NCI-H446 (cell line): Measurements from ENCODE around the gene SERAC1.

Experiments used
- DNase-seq, 2 experiments: peaks; one replicate each; lab custom pipeline; 2025; lab: John Stamatoyannopoulos, UW

Gene SERAC1

GRCh38 chr6:158122048-158122447 lies 46.0 kb downstream of the SERAC1 start:
- DNase-seq: no peak

DNA sequence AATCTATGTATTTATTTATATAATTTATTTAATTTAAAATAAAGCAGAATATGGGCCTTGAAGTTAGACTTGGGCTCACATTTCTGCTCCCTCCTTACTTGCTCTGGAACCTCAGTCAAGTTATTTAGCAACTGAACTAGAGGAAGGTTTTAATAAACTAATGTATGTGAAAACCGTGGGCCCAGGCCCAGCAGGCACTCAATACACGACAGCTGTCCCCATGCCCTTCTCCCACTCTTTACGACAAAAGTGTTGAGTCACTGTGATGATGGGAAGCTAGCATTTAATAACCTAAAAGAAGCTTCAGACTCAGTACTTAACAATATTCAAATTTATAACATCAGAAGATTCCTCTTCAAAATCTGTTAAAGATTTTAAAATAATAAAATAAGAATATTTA lies 46.7 kb downstream of the SERAC1 start:
- no peak for DNase-seq

DNA sequence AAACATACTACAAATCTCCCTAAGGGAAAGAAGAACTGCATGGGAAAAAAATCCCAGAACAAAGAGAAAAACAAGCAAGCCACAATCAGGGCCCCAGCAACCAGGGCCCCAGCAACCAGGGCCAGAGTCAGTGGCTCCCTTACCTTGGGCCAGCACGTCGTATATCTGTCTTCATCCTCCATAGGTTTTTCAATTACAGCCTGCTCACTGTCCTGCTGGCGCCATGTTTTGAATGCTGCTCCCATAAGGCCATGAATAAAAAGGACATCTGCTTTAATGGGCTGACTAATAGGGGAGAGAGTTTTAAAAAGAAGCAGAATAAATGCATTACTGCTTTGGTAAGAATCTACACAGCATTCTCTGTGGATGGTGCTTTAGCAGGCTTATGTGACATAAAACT lies 49.2 kb downstream of the SERAC1 start:
- no peak for DNase-seq

DNA sequence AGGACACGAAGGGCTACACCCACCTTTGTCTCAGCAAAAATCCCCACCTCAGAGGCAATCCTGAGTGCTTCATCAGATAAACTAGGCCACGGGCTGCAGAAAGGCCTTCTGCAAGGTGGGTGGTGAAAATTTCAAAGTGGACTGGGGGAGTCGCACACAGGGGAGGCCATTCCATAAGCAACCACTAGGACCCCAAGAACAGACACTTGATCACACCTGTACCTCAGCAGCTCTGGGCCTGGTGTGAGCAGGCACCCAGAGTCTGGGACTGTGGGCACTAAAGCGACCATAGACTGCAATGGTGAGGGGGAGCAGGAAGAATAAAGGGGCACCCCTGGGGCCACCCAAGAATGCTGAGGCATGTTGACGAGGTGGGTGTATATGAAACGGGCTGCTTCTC lies 52.6 kb downstream of the SERAC1 start:
- DNase-seq: no peak

DNA sequence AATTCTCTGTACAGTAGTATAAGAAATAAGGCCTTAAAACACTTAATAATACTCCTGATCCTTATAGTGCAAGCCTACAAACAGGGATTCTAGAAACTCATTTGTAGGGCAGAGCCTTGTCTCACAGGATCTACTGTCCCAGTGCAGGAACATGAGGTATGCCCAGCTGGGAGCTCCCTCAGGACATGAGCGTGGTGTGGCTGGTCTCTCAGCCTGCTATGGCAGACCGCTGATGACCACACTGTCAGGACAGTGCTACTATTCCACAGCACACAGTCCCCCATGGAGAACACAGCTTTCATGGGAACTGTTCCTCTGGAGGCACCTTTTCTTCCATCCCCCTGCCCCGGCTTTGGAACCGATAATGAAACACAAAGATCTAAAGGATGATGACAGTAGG lies 53.0 kb downstream of the SERAC1 start:
- DNase-seq: no peak

DNA sequence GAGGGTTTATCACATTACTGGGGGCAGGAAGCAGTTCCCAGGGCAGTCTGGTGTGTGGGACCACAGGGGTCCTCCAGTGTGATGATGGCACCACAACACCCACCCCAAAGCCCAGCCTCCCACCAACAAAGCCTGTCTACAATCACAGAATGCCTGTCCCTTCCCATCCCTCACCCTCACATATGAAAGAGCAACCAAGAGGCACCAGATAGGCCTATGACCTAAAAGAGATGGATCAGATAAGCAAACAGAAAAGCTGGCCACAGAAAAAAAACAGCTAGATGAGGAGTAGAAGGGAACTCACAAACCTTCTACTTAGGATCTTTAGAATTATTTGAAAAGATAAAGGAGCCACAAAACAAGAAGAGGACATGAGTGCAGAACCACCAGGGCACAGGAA lies 54.3 kb downstream of the SERAC1 start:
- DNase-seq: no peak

DNA sequence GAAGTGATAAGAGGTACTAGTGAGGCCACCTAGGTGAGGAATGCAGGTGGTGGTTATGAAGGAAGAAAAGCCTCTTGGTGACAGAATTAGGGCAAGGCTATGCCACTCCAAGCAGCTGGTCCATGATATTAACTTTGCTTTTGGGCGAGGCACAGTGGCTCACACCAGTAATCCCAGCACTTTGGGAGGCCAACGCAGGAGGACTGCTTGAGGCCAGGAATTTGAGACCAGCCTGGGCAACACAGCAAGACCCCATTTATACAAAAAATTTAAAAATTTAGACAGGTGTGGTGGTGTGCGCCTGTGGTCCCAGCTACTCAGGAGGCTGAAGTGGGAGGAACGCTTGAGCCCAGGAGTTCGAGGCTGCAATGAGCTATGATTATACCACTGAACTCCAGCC lies 56.1 kb downstream of the SERAC1 start:
- no peak for DNase-seq

- DNase-seq: no peak
These were observed 57.1 kb downstream of the SERAC1 start for GRCh38 chr6:158110986-158111385.

DNA sequence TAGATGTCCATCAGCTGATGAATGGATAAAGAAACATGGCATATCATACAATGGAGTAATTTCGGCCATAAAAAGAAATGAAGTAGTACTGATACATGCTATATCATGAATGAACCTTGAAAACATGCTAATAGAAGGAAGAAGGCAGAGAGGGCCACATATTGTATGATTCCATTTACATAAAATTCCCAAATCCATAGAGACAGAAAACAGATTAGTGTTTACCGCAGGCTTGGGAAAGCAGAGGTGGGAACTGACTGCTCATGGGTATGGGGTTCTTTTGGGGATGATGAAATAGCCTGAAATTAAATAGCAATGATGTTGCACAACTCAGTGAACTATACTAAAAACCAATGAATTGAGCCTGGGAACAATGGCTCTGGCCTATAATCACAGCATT lies 58.3 kb downstream of the SERAC1 start:
- no peak for DNase-seq

DNA sequence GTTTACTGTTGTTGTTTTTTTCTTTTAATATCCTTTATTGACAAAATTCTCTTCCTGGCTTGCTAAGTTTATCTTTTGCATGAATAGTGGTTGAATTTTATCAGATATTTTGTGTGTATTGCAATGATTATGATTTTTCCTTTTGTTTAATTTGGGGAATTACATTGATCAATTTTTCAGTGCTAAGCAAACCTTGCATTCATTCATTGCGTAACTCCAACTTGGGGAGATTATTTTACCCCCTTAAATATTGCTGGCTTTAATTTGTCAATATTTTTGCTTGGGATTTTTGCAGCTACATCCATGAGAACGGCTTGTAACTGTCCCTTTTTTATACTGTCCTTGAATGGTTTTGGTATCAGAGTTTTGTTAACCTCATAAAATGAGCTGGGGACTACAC lies 63.4 kb downstream of the SERAC1 start:
- no peak for DNase-seq

GRCh38 chr6:158103228-158103627 lies 64.8 kb downstream of the SERAC1 start:
- no peak for DNase-seq

DNA sequence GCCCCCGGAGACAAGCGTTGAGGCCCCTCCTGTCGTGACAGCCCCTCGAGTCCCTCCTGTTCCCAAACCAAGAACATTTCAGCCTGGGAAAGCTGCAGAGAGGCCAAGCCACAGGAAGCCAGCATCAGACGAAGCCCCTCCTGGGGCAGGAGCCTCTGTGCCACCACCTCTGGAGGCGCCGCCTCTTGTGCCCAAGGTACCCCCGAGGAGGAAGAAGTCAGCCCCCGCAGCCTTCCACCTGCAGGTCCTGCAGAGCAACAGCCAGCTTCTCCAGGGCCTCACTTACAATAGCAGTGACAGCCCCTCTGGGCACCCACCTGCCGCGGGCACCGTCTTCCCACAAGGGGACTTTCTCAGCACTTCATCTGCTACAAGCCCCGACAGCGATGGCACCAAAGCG lies 72.4 kb downstream of the SERAC1 start:
- DNase-seq: no peak

- no peak for DNase-seq
These were observed 73.0 kb downstream of the SERAC1 start for GRCh38 chr6:158095031-158095430.

GRCh38 chr6:158092806-158093205 lies 75.3 kb downstream of the SERAC1 start:
- DNase-seq: no peak

- DNase-seq: no peak
These were observed 80.7 kb downstream of the SERAC1 start for GRCh38 chr6:158087224-158087867.

DNA sequence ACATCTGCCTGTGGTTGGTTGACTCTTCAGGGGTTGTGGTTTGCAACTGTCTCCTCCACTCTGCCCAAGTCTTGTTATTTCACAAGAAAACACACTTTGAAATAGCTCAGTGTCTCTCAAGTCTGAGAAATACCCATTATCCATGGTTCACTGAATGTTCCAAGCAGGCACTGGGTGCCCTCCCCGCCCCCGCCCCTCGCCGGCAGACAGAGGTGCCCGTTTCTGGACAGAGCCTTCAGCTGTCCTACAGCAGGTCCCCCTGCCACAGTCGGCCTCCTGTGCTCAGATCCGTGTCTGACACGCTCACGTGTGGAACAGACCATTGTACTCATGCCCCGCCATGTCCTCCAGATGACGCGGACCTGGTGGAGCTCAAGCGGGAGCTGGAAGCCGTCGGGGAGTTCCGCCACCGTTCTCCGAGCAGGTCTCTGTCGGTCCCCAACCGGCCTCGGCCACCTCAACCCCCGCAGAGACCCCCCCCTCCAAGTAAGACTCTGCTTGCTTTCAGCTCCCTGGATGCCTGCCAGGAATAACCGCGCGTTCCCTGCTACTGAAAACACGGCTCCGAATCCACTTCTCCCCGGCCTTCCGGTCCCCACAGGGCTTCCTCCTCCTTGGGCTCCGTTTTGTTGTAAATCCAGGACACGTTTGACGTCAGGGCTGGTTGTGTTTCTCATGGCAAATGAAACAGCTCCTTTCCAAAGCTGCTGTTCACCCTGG lies 81.4 kb downstream of the SERAC1 start:
- no peak for DNase-seq

- no peak for DNase-seq
These were observed 82.0 kb downstream of the SERAC1 start for GRCh38 chr6:158086054-158086503.

- DNase-seq: no peak
These were observed 82.6 kb downstream of the SERAC1 start for GRCh38 chr6:158085261-158086053.

GRCh38 chr6:158083455-158084325 lies 84.4 kb downstream of the SERAC1 start:
- DNase-seq: no peak

DNA sequence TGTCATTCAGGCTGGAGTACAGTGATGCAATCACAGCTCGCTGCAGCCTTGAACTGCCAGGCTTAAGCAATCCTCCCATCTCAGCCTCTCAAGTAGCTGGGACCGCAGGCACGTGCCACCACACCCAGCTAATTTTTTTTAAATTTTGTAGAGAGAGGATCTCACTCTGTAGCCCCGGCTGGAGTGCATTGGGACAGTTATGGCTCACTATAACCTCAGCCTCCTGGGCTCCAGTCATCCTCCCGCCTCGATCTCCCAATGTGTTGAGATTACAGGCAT lies 86.5 kb downstream of the SERAC1 start:
- DNase-seq: no peak

DNA sequence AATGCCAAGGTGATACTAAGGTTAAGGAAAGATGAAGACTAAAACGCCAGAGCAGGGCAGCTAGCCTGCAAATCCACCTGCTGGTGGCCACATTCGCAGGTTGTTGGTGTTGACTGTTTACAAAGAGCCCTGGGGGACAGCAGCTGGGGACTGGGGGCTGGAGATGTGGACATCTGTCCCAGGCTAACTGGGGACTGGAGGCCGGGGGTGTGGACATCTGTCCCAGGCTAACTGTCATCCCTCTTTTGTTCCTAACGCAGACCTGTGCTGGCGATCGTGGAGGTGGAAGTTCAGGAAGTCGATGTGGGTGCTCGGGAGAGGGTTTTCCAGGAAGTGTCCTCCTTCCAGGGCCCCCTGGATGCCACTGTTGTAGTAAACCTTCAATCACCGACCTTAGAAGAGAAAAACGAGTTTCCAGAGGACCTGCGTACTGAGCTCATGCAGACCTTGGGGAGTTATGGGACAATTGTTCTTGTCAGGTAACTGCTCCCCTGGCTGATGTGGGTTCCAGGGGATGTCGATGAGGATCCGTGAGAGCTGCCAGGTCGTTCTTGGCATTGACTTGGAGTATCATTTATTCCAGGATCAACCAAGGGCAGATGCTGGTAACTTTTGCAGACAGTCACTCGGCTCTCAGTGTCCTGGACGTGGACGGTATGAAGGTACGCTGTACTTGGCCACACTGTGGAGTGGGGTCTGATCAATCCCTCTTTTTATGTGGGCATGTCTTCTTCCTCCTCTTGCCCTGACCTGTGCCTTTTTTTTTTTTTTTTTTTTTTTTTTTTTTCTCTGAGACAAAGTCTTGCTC lies 87.0 kb downstream of the SERAC1 start:
- DNase-seq: no peak
